ENCODE results near the gene ACIN1.
A peak's percentile ranks its signal among the peaks of the same experiment; 100 is the strongest.
"Not testable (repeated sequence)": the region's sequence is repeated elsewhere in the genome, so short reads cannot be mapped to it uniquely, and the experiment has no call there.

Gene ACIN1

GRCh38 chr14:23035303-23036144 is 59.4 kb downstream of the ACIN1 start:
- DNase-seq = no peak

- no peak for DNase-seq
Measured at GRCh38 chr14:23034498-23035302, 60.2 kb downstream of the ACIN1 start, which contains the start of gene PSMB5. Gene PSMB5 (minus strand): TSS chr14:23034900. CDS start chr14:23034881, 19 bp downstream.

GRCh38 chr14:23033801-23034497 is 61.0 kb downstream of the ACIN1 start:
- DNase-seq = no peak

- no peak for DNase-seq
Measured at GRCh38 chr14:23033251-23033727, 61.6 kb downstream of the ACIN1 start.

- DNase-seq = no peak
Measured at GRCh38 chr14:23030936-23031335, 64.0 kb downstream of the ACIN1 start.

GRCh38 chr14:23028799-23029198 is 66.1 kb downstream of the ACIN1 start:
- no peak for DNase-seq

- peak; percentile 93 for DNase-seq
Measured at GRCh38 chr14:23025151-23025814, 69.7 kb downstream of the ACIN1 start.

GRCh38 chr14:23024612-23025075 is 70.3 kb downstream of the ACIN1 start:
- no peak for DNase-seq

GRCh38 chr14:23023795-23024152 is 71.2 kb downstream of the ACIN1 start:
- DNase-seq = no peak

- no peak for DNase-seq
Measured at GRCh38 chr14:23023022-23023794, 71.7 kb downstream of the ACIN1 start.

GRCh38 chr14:23021889-23022442 is 73.0 kb downstream of the ACIN1 start:
- no peak for DNase-seq

GRCh38 chr14:23021434-23021833 is 73.5 kb downstream of the ACIN1 start:
- DNase-seq = no peak

- DNase-seq = no peak
Measured at GRCh38 chr14:23020143-23021128, 74.5 kb downstream of the ACIN1 start.

GRCh38 chr14:23018107-23018506 is 76.8 kb downstream of the ACIN1 start:
- no peak for DNase-seq

- no peak for DNase-seq
Measured at GRCh38 chr14:23017091-23017490, 77.8 kb downstream of the ACIN1 start.

- no peak for DNase-seq
Measured at GRCh38 chr14:23015618-23016017, 79.3 kb downstream of the ACIN1 start.

- DNase-seq = not testable (repeated sequence)
Measured at GRCh38 chr14:23013749-23014054, 81.2 kb downstream of the ACIN1 start.

- peak; percentile 19 for DNase-seq
Measured at GRCh38 chr14:23013054-23013748, 81.7 kb downstream of the ACIN1 start.

- DNase-seq = peak; percentile 58
Measured at GRCh38 chr14:23009939-23010726, 84.8 kb downstream of the ACIN1 start, which contains the start of gene C14orf93. Gene C14orf93 (minus strand): TSS chr14:23010143. CDS start chr14:22999023, 11,120 bp downstream.
